A549 (cell line): ENCODE data around the gene RAB13. TPM values are rescaled to one million over a fixed set of nuclear protein-coding genes. Genes with fewer than 3 reads are reported as not detected.
"Not testable (repeated sequence)": the region's sequence is repeated elsewhere in the genome, so short reads cannot be mapped to it uniquely, and the experiment has no call there.

Source experiments
- ATAC-seq, 2 experiments: fragments of 200-7000 bp in 1 of 2; fragments of >200 bp in 1 of 2; cut with Nextera tagmentation in 1 of 2; cut with Tn5 transposase in 1 of 2; 3 replicates each; pipeline versions ENCODE4 v1.8.0 to v1.9.1; 2018 to 2020; ENCODE audit warnings: mild to moderate bottlenecking in 1 of 2, moderate library complexity in 1 of 2
- CTCF ChIA-PET: fragments of 300-600 bp; sonication (Branson Sonifier 250); formaldehyde crosslinking; extraction: SDS; loops from one replicate; lab custom pipeline; 2021; ENCODE audit warnings: antibody characterized with exemption, inconsistent platforms; lab: Yijun Ruan, JAX
- POLR2A ChIA-PET: fragments of 350-600 bp; formaldehyde crosslinking; extraction: SDS; loops from one replicate; lab custom pipeline; 2021; ENCODE audit warnings: antibody characterized with exemption, inconsistent platforms; lab: Yijun Ruan, JAX
- DNase-seq, 2 experiments: peaks; one replicate each; pipeline versions ENCODE4 v3.0.0 to v3.0.0-alpha.2; 2011 to 2016; ENCODE audit warnings: low read depth in 1 of 2, low spot score in 1 of 2
- FAIRE-seq: peaks from 2 replicates; lab custom pipeline; 2011; peaks lifted over from hg19 to GRCh38; lab: Jason Lieb, UNC
- H3K27ac ChIP-seq, 2 experiments: fragments of >200 bp; sonication (Bioruptor Twin); formaldehyde crosslinking; 3 replicates each; pipeline ENCODE4 v1.5.1; 2016 to 2017
- H3K4me1 ChIP-seq: fragments of >200 bp; sonication (Bioruptor Twin); formaldehyde crosslinking; 3 replicates; pipeline ENCODE4 v1.6.1; 2016
- H3K4me2 ChIP-seq: fragments of >200 bp; sonication (Bioruptor Twin); formaldehyde crosslinking; 3 replicates; pipeline ENCODE4 v1.6.1; 2016
- H3K4me3 ChIP-seq: fragments of >200 bp; sonication (Bioruptor Twin); formaldehyde crosslinking; 3 replicates; pipeline ENCODE4 v1.5.1; 2016
- H3K9me3 ChIP-seq: fragments of >200 bp; sonication (Bioruptor Twin); formaldehyde crosslinking; 3 replicates; pipeline ENCODE4 v1.6.1; 2016
- CHD2 ChIP-seq: fragments of 150-350 bp; IDR thresholded peaks from 2 replicates; pipeline ENCODE4 v1.6.1; 2014; ENCODE audit warnings: low read length; ENCODE audit not compliant: partially characterized antibody
- EHMT2 ChIP-seq: fragments of 200-600 bp; sonication (generic); IDR thresholded peaks from 2 replicates; pipeline ENCODE4 v1.6.1; 2016; ENCODE audit warnings: antibody characterized with exemption, low read depth, mild to moderate bottlenecking, moderate library complexity
- FOSL2 ChIP-seq, 2 experiments: fragments of 450-650 bp in 1 of 2; fragments of >200 bp in 1 of 2; sonication (Bioruptor Twin) in 1 of 2; formaldehyde crosslinking; IDR thresholded peaks; 2 replicates each; pipeline versions ENCODE4 v1.5.0 to v1.6.1; 2016 to 2020; ENCODE audit warnings: mild to moderate bottlenecking in 1 of 2, moderate library complexity in 1 of 2
- HOXB5 ChIP-seq: fragments of 250-450 bp; sonication (Bioruptor Pico); IDR thresholded peaks from 2 replicates; pipeline ENCODE4 v1.5.0; 2020; ENCODE audit warnings: mild to moderate bottlenecking, moderate library complexity
- MAZ ChIP-seq: fragments of 150-350 bp; IDR thresholded peaks from 2 replicates; pipeline ENCODE4 v1.6.1; 2014; ENCODE audit warnings: antibody characterized with exemption, low read depth, low read length, borderline replicate concordance
- MYC ChIP-seq: IDR thresholded peaks from 2 replicates; pipeline ENCODE4 v1.6.1; 2012; ENCODE audit warnings: mild to moderate bottlenecking, inconsistent platforms, low read length, improper control_type of control experiment, borderline replicate concordance
- NFE2L2 ChIP-seq: fragments of 150-350 bp; conservative IDR thresholded peaks from 2 replicates; pipeline ENCODE4 v1.6.1; 2014; ENCODE audit warnings: low read length
- NR3C1 ChIP-seq: fragments of >200 bp; sonication (Bioruptor Twin); formaldehyde crosslinking; IDR thresholded peaks from 3 replicates; pipeline ENCODE4 v1.6.1; 2017
- PHF8 ChIP-seq: fragments of 200-600 bp; sonication (generic); IDR thresholded peaks from 2 replicates; pipeline ENCODE4 v1.6.1; 2016; ENCODE audit warnings: low read depth, mild to moderate bottlenecking, antibody characterized with exemption, moderate library complexity, borderline replicate concordance
- SMC3 ChIP-seq: fragments of >200 bp; sonication (Bioruptor Twin); formaldehyde crosslinking; IDR thresholded peaks from 3 replicates; pipeline ENCODE4 v1.6.1; 2018; ENCODE audit warnings: inconsistent platforms
- TFCP2L1 ChIP-seq: fragments of 250-450 bp; sonication (Bioruptor Pico); IDR thresholded peaks from 2 replicates; pipeline ENCODE4 v1.5.0; 2021; ENCODE audit warnings: mild to moderate bottlenecking
- TP53 ChIP-seq: fragments of 250-450 bp; sonication (Bioruptor Pico); IDR thresholded peaks from 2 replicates; pipeline ENCODE4 v1.5.0; 2021; ENCODE audit warnings: mild to moderate bottlenecking, moderate library complexity
- ZFP36 ChIP-seq: fragments of 450-650 bp; IDR thresholded peaks from 2 replicates; pipeline ENCODE4 v1.6.1; 2014; ENCODE audit warnings: borderline replicate concordance; ENCODE audit not compliant: partially characterized antibody
- ZSCAN20 ChIP-seq: fragments of 250-450 bp; sonication (Bioruptor Pico); IDR thresholded peaks from 2 replicates; pipeline ENCODE4 v1.8.0; 2022; ENCODE audit warnings: mild to moderate bottlenecking, moderate library complexity
- WGBS: methylation state at CpG from one replicate; pipeline ENCODE4 v1.1.6; 2017; ENCODE audit errors: missing lambda C conversion rate; 5-methylcytosine and 5-hydroxymethylcytosine counted together
- polyA plus RNA-seq, 4 experiments: library from polyadenylated mRNA; depleted of rRNA in 3 of 4; stranded (reverse); fragments of >200 nt; fragmentation: RNase III in 1 of 4; extraction: RNeasy Plus Mini Kit Qiagen cat#74134 plus additional on column Dnase treatment in 1 of 4; gene quantifications; 2 replicates in 3 of 4; 3 replicates in 1 of 4; pipeline ENCODE4 v1.2.3, GENCODE V29; 2011 to 2017
- TF ChIP-seq, protein P1 (sequence below): fragments of >200 bp; sonication (Bioruptor Twin); formaldehyde crosslinking; IDR thresholded peaks from 2 replicates; pipeline ENCODE4 v1.6.1; 2016
- TF ChIP-seq, protein P2 (sequence below): fragments of 250-450 bp; sonication (Bioruptor Pico); IDR thresholded peaks from 2 replicates; pipeline ENCODE4 v1.5.0; 2021; ENCODE audit warnings: mild to moderate bottlenecking, moderate library complexity, borderline replicate concordance
- TF ChIP-seq, protein P3 (sequence below): fragments of 200-600 bp; sonication (generic); IDR thresholded peaks from 2 replicates; pipeline ENCODE4 v1.6.1; 2016; ENCODE audit warnings: antibody characterized with exemption, mild to moderate bottlenecking, moderate library complexity
- TF ChIP-seq, protein P4 (sequence below): IDR thresholded peaks from 2 replicates; pipeline ENCODE4 v1.6.1; 2012; ENCODE audit warnings: low read depth, borderline replicate concordance

RAB13 gene
- polyA plus RNA-seq, 2 of the 4 experiments (the other 2 are of a cell fraction): 90.9 to 160 TPM

DNA sequence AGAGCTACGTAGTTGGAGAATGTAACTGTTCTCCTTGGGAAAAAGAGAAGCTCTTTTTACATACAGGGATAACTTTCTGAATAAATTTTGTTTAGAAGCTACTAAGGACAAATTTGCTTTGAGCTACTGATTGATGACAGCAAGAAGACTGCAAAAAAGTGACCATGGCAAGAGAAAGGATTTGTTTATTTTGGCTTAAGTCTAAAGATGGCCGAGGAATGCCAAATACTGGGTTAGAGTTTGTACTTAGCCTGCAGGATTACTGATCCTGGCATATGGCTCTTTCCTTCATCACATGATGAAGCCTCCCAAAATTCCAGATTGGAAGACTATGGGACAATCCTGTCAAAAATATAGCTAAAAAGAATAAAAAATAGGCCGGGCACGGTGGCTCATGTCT lies 33.1 kb upstream of the RAB13 start:
- CTCF ChIA-PET: interaction anchor here (0.7 to 1.3 kb wide), 2 partner anchors 14 to 129 kb away, joined by 3 read pairs; no protein-coding TSS in a partner anchor
- no peak overlapping the region for H3K4me2 ChIP-seq
- POLR2A ChIA-PET: interaction anchor here (0.7 kb wide), 1 partner anchor 29 kb away, joined by 3 read pairs; no protein-coding TSS in a partner anchor
- no peaks in the 10 kb centered on the region for H3K9me3 ChIP-seq
- no peaks in the 10 kb centered on the region for H3K4me1 ChIP-seq
- ATAC-seq (no peak), FAIRE-seq (no peak), DNase-seq (no peak)
- no peak overlapping the region for H3K27ac ChIP-seq
- H3K4me3 ChIP-seq: no peak overlapping the region
- 67% methylated on average over 4 of the region's 4 CpGs for WGBS
- TF ChIP-seq MYC: no peak
- no peak for TF ChIP-seq TP53 (CRISPR knock-in tag)
- TF ChIP-seq EHMT2: no peak
- no peak for TF ChIP-seq HOXB5 (CRISPR knock-in tag)
- TF ChIP-seq, protein P1, sequence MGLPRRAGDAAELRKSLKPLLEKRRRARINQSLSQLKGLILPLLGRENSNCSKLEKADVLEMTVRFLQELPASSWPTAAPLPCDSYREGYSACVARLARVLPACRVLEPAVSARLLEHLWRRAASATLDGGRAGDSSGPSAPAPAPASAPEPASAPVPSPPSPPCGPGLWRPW: no peak
- no peak for TF ChIP-seq CHD2
- TF ChIP-seq MAZ: no peak
- TF ChIP-seq, protein P2, sequence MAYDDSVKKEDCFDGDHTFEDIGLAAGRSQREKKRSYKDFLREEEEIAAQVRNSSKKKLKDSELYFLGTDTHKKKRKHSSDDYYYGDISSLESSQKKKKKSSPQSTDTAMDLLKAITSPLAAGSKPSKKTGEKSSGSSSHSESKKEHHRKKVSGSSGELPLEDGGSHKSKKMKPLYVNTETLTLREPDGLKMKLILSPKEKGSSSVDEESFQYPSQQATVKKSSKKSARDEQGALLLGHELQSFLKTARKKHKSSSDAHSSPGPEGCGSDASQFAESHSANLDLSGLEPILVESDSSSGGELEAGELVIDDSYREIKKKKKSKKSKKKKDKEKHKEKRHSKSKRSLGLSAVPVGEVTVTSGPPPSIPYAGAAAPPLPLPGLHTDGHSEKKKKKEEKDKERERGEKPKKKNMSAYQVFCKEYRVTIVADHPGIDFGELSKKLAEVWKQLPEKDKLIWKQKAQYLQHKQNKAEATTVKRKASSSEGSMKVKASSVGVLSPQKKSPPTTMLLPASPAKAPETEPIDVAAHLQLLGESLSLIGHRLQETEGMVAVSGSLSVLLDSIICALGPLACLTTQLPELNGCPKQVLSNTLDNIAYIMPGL (CRISPR knock-in tag): no peak
- TF ChIP-seq PHF8: no peak
- no peak for TF ChIP-seq NFE2L2
- TF ChIP-seq, protein P3, sequence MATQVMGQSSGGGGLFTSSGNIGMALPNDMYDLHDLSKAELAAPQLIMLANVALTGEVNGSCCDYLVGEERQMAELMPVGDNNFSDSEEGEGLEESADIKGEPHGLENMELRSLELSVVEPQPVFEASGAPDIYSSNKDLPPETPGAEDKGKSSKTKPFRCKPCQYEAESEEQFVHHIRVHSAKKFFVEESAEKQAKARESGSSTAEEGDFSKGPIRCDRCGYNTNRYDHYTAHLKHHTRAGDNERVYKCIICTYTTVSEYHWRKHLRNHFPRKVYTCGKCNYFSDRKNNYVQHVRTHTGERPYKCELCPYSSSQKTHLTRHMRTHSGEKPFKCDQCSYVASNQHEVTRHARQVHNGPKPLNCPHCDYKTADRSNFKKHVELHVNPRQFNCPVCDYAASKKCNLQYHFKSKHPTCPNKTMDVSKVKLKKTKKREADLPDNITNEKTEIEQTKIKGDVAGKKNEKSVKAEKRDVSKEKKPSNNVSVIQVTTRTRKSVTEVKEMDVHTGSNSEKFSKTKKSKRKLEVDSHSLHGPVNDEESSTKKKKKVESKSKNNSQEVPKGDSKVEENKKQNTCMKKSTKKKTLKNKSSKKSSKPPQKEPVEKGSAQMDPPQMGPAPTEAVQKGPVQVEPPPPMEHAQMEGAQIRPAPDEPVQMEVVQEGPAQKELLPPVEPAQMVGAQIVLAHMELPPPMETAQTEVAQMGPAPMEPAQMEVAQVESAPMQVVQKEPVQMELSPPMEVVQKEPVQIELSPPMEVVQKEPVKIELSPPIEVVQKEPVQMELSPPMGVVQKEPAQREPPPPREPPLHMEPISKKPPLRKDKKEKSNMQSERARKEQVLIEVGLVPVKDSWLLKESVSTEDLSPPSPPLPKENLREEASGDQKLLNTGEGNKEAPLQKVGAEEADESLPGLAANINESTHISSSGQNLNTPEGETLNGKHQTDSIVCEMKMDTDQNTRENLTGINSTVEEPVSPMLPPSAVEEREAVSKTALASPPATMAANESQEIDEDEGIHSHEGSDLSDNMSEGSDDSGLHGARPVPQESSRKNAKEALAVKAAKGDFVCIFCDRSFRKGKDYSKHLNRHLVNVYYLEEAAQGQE: no peak
- TF ChIP-seq, protein P4, sequence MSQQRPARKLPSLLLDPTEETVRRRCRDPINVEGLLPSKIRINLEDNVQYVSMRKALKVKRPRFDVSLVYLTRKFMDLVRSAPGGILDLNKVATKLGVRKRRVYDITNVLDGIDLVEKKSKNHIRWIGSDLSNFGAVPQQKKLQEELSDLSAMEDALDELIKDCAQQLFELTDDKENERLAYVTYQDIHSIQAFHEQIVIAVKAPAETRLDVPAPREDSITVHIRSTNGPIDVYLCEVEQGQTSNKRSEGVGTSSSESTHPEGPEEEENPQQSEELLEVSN: no peak
- no peak for TF ChIP-seq ZFP36
- TF ChIP-seq ZSCAN20 (CRISPR knock-in tag): no peak
- no peak for TF ChIP-seq TFCP2L1 (CRISPR knock-in tag)
- no peak for TF ChIP-seq NR3C1

DNA sequence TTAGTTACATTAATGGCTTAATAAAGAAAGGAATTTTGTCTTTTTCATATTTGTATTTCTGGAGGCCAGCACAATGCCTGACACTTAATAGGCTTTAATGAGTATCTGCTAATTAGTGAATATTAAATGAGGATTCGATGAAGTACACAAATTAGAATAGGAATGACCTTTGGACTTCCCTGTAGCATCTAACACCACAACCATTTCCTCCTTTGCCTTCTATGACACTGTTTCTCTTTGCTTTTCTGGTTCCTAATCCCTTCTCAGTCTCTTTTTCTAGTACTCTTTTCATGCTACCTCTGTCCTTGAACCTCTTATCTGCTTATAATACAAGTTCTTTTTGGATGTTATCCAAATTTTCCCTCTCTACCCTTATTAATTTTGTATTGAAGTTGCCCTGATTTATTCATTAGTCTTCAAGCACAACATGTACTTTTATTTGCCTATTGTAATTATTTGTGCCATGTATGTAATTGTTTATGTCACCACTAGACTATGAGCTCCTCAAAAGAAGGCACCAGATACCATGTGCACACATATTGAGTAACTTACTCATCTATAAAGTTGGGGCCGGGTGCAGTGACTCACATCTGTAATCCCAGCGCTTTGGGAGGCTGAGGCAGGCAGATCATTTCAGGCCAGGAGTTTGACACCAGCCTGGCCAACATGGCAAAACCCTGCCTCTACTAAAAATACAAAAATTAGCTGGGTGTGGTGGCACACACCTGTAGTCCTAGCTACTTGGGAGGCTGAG lies 28.2 kb upstream of the RAB13 start:
- WGBS: 42% methylated on average over 3 of the region's 3 CpGs
- no peak overlapping the region for H3K27ac ChIP-seq
- no peak for TF ChIP-seq SMC3
- TF ChIP-seq FOSL2 (IDR thresholded peaks at IDR 0.05): no peak
- TF ChIP-seq FOSL2 (CRISPR knock-in tag; IDR thresholded peaks at IDR 0.05): peak; percentile 25; the same call in 1 of the 2 replicates
- ChIA-PET POLR2A (no interaction called here), CTCF (no interaction called here)
- no peak overlapping the region for H3K4me2 ChIP-seq
- ATAC-seq: peak in 1 of 2 experiments; percentile 44; a peak in 1 of 6 replicates
- FAIRE-seq: no peak
- no peaks in the 10 kb centered on the region for H3K4me1 ChIP-seq
- DNase-seq: no peak
- H3K4me3 ChIP-seq: no peak overlapping the region
- no peaks in the 10 kb centered on the region for H3K9me3 ChIP-seq

DNA sequence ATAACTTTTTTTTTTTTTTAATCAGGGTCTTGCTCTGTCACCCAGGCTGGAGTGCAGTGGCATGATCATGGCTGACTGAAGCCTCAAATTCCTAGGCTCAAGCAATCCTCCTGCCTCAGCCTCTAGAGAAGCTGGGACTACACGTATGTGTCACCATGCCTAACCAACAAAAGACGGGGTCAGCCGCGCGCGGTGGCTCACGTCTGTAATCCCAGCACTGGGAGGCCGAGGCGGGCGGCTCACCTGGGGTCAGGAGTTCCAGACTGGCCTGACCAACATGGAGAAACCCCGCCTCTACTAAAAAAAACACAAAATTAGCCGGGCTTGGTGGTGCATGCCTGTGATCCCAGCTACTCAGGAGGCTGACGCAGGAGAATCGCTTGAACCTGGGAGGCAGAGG lies 26.4 kb upstream of the RAB13 start:
- CTCF ChIA-PET: interaction anchor here (0.6 to 0.7 kb wide), 2 partner anchors 16 to 344 kb away, joined by 3 read pairs; no protein-coding TSS in a partner anchor
- DNase-seq, H3K4me2 ChIP-seq, FAIRE-seq, POLR2A ChIA-PET, H3K9me3 ChIP-seq, H3K27ac ChIP-seq, H3K4me3 ChIP-seq, ATAC-seq, H3K4me1 ChIP-seq: not testable (repeated sequence)
- 93% methylated on average over 14 of the region's 14 CpGs for WGBS
